GM06990 (cell line): ENCODE data around the gene MED12.

Experiments used
- DNase-seq: peaks from one replicate; pipeline ENCODE4 v3.0.0-alpha.2; 2011; ENCODE audit not compliant: insufficient read length; ENCODE audit errors: extremely low read depth
- H3K27me3 ChIP-seq: replicated peaks from 2 replicates; pipeline ENCODE4 v1.6.0; 2011; ENCODE audit warnings: low read length; ENCODE audit not compliant: control insufficient read depth, insufficient read depth
- H3K36me3 ChIP-seq: 2 replicates; pipeline ENCODE4 v1.5.1; 2011; ENCODE audit warnings: low read length; ENCODE audit not compliant: control insufficient read depth, insufficient read depth
- H3K4me3 ChIP-seq: replicated peaks from 2 replicates; pipeline ENCODE4 v1.5.1; 2011; ENCODE audit warnings: low read depth, mild to moderate bottlenecking, control low read depth, low read length
- TF ChIP-seq, protein P1 (sequence below): IDR thresholded peaks from 2 replicates; pipeline ENCODE4 v1.5.1; 2011; ENCODE audit warnings: low read length, control low read depth, mild to moderate bottlenecking, inconsistent platforms; ENCODE audit not compliant: insufficient read depth, poor library complexity, severe bottlenecking

Gene MED12

DNA sequence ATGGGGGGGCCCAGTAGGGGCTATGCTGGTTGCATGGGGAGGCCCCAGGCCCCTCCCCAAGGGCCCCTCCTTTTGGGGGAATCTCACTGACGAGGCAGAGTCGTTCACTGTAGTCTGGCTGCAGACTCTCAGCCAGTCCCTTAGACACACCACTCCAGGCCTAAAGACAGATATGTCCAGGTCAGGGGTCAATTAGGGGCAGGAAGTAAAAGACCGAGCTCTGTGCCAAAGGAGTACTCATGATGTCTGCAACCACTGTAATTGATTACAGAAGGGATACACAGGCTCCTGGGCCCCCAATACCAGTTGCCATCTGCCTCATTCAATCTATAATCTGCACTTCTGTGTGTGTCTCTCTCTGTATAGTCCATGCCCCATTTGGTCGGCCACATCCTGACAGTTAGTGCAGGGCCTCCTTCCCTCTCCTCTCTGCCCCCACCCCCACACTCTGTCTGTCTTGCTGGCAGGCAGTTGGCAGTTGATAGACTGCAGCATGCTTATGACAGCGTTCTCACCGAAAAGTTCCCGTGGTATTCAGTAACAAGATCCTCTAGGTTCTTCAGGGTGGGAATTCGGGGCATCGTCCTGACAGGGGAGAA lies 10.5 kb upstream of the MED12 start:
- no peak for DNase-seq
- H3K4me3 ChIP-seq = no peak overlapping the region; the same call in 1 of the 2 replicates
- H3K36me3 ChIP-seq = peaks cover 12% of the 10 kb centered on the region
- no peaks in the 10 kb centered on the region for H3K27me3 ChIP-seq
- TF ChIP-seq, protein P1, sequence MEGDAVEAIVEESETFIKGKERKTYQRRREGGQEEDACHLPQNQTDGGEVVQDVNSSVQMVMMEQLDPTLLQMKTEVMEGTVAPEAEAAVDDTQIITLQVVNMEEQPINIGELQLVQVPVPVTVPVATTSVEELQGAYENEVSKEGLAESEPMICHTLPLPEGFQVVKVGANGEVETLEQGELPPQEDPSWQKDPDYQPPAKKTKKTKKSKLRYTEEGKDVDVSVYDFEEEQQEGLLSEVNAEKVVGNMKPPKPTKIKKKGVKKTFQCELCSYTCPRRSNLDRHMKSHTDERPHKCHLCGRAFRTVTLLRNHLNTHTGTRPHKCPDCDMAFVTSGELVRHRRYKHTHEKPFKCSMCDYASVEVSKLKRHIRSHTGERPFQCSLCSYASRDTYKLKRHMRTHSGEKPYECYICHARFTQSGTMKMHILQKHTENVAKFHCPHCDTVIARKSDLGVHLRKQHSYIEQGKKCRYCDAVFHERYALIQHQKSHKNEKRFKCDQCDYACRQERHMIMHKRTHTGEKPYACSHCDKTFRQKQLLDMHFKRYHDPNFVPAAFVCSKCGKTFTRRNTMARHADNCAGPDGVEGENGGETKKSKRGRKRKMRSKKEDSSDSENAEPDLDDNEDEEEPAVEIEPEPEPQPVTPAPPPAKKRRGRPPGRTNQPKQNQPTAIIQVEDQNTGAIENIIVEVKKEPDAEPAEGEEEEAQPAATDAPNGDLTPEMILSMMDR = no peak

DNA sequence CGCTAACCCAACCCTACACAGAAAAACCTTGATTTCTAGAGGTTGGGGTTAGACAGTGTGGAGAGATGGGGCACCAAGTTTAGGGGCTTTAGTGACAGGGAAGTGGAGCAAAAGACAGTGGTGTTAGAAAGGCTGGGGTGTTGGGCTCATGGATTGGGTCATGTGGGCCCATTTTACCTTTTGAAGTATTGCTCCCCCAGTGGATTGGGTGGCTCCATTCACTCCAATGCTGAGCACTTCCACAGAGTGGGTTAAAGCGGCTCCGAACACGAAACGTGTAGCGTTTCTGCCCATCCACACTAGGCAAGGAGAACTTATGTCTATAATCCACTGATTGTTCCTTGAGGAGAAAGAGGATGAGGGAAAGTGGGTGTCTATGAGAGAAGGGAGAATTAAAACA lies 9.3 kb upstream of the MED12 start:
- TF ChIP-seq, protein P1 = no peak
- H3K27me3 ChIP-seq = no peaks in the 10 kb centered on the region
- peak overlapping the region; percentile 85 for H3K4me3 ChIP-seq
- DNase-seq = no peak
- peaks cover 12% of the 10 kb centered on the region for H3K36me3 ChIP-seq

DNA sequence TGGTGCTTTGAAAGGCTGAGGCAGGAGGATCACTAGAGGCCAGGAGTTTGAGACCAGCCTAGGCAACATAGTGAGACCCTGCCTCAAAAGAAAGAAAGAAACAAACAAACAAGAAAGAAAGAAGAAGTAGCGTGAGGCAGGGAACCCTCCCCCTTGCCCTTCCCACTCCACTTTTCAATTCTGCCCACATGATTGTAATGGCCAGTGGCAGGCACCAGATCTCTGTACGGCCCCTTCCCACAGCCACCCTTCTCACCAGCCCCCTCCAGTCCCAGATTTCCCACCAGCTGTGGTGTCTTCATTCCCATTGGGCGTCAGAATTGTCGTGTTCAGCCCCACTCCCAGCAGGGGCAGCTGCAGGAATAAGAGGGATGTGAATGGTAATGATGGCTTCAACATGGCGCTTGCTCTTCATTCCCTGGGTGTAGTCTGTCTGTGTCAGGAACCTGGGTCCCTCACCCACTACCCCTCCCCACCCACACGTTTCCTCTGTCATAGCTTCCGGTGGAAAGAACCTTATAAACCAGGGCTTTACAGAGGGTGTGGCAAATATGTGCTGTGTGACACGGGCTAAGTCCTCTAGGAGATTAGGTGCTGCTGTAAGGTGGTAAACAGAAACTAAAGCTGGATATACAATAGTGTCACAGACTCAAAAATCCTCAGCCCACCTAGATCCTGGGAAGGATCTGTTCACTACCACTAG lies 7.1 kb upstream of the MED12 start, which contains the start of gene IL2RG:
IL2RG (minus strand) TSS at position 437 of the 703 bp plus-strand sequence; CDS start at position 399, 38 bp downstream.
- TF ChIP-seq, protein P1 = no peak
- DNase-seq = peak; percentile 75
- Histone ChIP-seq H3K36me3 (peaks cover 10% of the 10 kb centered on the region), H3K4me3 (peak within 1 kb of the TSS; percentile 85), H3K27me3 (no peaks in the 10 kb centered on the region)

DNA sequence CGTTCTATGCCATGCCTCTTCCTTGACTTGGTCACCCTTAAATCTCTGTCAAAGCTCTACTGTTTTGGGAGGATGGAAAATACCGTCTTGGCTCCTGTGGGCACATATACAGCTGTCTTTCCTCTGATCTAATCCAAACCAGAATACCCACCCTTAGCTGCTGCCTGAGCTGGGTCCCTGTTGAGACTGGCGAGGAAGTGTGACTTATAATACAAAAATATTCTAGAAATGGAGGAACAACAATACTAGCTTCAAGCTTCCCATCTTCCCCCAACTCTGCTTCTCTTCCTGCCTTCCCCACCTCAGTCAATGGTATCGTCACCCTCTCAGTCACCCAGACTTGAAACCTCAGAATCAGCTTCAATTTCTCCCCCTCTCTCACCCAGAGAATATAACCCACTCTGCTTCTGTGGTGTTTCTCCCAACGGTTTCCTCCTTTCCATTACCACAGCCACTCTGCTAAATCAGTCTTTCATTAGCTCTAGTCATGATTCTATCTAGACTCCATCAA lies 6.4 kb upstream of the MED12 start:
- peaks cover 10% of the 10 kb centered on the region for H3K36me3 ChIP-seq
- DNase-seq = no peak
- H3K27me3 ChIP-seq = no peaks in the 10 kb centered on the region
- TF ChIP-seq, protein P1 = no peak
- H3K4me3 ChIP-seq = peak overlapping the region; percentile 85

DNA sequence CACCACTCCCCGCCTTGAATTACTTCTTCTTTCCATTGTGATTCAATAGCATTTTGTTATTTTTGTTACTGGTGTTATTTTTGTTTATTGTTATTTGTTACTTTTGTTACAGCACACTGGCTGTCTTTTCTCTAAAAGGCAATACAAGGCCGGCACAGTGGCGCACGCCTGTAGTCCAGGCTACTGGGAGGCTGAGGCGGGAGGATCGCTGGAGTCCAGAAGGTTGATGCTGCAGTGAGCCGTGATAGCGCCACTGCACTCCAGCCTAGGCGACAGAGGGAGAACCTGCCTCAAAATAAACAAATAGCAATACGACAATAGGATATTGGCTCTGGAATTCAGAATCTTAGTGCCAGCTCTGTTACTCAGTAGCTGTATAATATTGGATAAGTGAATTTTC lies 1.0 kb upstream of the MED12 start:
- Histone ChIP-seq H3K27me3 (no peaks in the 10 kb centered on the region), H3K4me3 (no peak overlapping the region), H3K36me3 (peaks cover 5% of the 10 kb centered on the region; the same call in 1 of the 2 replicates)
- TF ChIP-seq, protein P1 = no peak
- DNase-seq = no peak
